GM21723 (cell line): ENCODE measurements around the gene LSM7.

Source experiments
- ATAC-seq: cut with Tn5 transposase; IDR thresholded peaks from one replicate; pipeline ENCODE4 v1.9.1; 2021; ENCODE audit warnings: mild to moderate bottlenecking, moderate library complexity; ENCODE audit not compliant: unreplicated experiment

The LSM7 gene

GRCh38 chr19:2338751-2339643, 10.6 kb upstream of the LSM7 start:
- ATAC-seq = no peak

GRCh38 chr19:2338055-2338615, 9.7 kb upstream of the LSM7 start:
- ATAC-seq = no peak

- ATAC-seq = no peak
These were observed 8.9 kb upstream of the LSM7 start for GRCh38 chr19:2337329-2337707.

- ATAC-seq = no peak
These were observed 8.3 kb upstream of the LSM7 start for GRCh38 chr19:2336528-2337328.

GRCh38 chr19:2335848-2336247, 7.5 kb upstream of the LSM7 start:
- no peak for ATAC-seq

GRCh38 chr19:2334986-2335846, 6.8 kb upstream of the LSM7 start:
- no peak for ATAC-seq

- no peak for ATAC-seq
These were observed 6.0 kb upstream of the LSM7 start for GRCh38 chr19:2334426-2334825.

- no peak for ATAC-seq
These were observed 5.4 kb upstream of the LSM7 start for GRCh38 chr19:2333807-2334211.

GRCh38 chr19:2333027-2333806, 4.8 kb upstream of the LSM7 start:
- no peak for ATAC-seq

- ATAC-seq = no peak
These were observed 4.1 kb upstream of the LSM7 start for GRCh38 chr19:2332341-2333026.

GRCh38 chr19:2331601-2332246, 3.3 kb upstream of the LSM7 start:
- ATAC-seq = no peak

GRCh38 chr19:2330632-2331284, 2.4 kb upstream of the LSM7 start:
- ATAC-seq = no peak

GRCh38 chr19:2330255-2330631, 1.9 kb upstream of the LSM7 start:
- ATAC-seq = no peak

- no peak for ATAC-seq
These were observed 1.1 kb upstream of the LSM7 start for GRCh38 chr19:2329501-2329916.

GRCh38 chr19:2329149-2329478, 728 bp upstream of the LSM7 start:
- ATAC-seq = no peak

- ATAC-seq = no peak
These were observed 499 bp downstream of the LSM7 start for GRCh38 chr19:2327773-2328400.

- no peak for ATAC-seq
These were observed 1.6 kb downstream of the LSM7 start for GRCh38 chr19:2326699-2327360.
